H1 (cell line): ENCODE results near the gene VSX2. TPM values are rescaled to one million over a fixed set of nuclear protein-coding genes. Genes with fewer than 3 reads are reported as not detected.

ENCODE experiments used
- RBBP5 ChIP-seq: IDR thresholded peaks from 2 replicates; pipeline ENCODE4 v1.7.1; 2012; ENCODE audit warnings: low read depth, mild to moderate bottlenecking, inconsistent platforms, low read length, moderate library complexity, borderline replicate concordance
- polyA plus RNA-seq, 7 experiments: library from polyadenylated mRNA; depleted of rRNA in 3 of 7; stranded (reverse) in 5 of 7; unstranded in 2 of 7; fragments of >200 nt in 5 of 7; fragments of 200-250 nt in 2 of 7; gene quantifications; 1 replicate in 5 of 7; 2 replicates in 1 of 7; 4 replicates in 1 of 7; pipeline versions ENCODE4 v1.2.1 to v1.2.3, GENCODE V29; 2011 to 2013; ENCODE audit warnings: missing spikeins in 2 of 7, mixed read lengths in 2 of 7
- total RNA-seq: library from RNA; stranded (reverse); fragmentation: NEBNext Ultra II Directional; extraction: Animal tissue kit (Norgen Biotek cat#: 25700); gene quantifications from 2 replicates; pipeline ENCODE4 v1.2.1, GENCODE V29; 2021

Gene VSX2
- total and polyA plus RNA-seq, 2 of the 8 experiments (the other 6 are each of a cell fraction or from before 2014, with no cell fraction given), result 0.08 to 0.22 TPM

DNA sequence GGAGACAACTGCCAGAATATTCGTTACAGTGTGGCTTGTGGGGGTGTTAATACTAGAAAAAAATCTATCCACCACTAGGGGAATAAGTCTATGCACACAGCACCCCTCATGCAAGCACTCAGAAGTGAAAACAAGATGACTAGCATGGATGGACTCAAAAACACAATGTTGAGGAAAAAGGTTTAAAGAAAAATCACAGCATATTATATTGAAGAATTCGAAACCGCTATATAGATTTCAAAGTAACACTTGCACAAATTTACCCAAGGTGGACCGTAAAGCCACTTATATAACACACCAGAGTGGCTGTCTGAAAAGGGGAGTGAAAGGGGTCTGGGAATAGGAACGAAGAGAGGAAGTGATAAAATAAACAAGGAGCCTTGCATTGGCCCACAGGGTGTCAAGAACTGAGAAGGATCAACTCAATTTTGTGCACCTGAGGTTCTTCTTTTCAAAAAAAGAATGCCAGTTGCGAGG, 62.9 kb downstream of the VSX2 start (continued):
- no peak for TF ChIP-seq RBBP5
